Measurements from ENCODE around the gene ZNF827.
A peak's percentile ranks its signal among the peaks of the same experiment; 100 is the strongest.

Gene ZNF827

DNA sequence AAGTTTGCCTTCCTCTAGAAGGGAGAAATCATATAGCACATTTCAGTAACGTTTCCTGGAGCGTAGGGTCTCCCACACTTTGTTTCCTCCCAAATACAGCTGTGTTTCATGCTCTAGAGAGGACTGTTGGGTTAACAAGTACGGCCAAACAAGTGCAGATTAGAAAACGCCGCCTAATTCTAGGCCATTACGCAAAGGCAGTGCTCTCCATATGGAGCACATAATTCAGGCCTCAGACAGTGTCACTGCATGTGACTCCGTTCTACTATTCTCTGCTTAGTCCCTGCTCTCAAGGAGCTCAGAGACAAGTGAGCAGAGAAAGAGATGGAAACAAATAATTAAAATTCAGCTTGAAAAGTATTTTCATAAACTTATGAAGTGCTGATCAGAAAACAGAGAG, 11.6 kb downstream of the ZNF827 start:
- no peaks in the 10 kb centered on the region for H3K9me3 ChIP-seq
- no peaks in the 10 kb centered on the region for H3K36me3 ChIP-seq (replicated peaks)
- no peak overlapping the region for H3K4me3 ChIP-seq
- DNase-seq (ENCODE audit: low spot score in 2 of 2), result no peak
- H3K4me1 ChIP-seq, result peaks cover 4% of the 10 kb centered on the region; the same call in 1 of the 2 replicates
- no peaks in the 10 kb centered on the region for H3K27me3 ChIP-seq (ENCODE audit: low read depth)
- in situ Hi-C loops (cut with MboI; ENCODE audit: low sequenced_read_pairs), result no loop called here

DNA sequence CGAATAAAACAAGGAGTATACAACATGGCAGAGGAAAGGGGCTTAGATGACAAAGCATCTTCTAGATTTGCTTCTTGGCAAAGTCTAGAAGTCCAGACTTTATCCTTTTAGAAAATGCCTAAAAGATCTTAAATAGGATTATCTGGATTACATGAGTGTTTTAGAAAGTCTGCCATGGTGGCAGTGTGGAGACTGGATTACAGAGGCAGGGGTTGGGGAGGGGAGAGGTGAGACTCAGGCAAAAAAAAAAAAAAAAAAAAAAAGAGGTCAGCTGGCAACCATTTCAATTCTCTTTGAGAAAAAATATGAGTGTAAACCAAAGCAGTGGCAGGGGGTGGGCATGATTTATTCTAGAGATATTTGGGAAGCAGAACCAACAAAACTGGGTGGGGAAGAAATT, 17.4 kb downstream of the ZNF827 start:
- no peak for DNase-seq (ENCODE audit: low spot score in 2 of 2)
- Histone ChIP-seq H3K4me1 (peaks cover 4% of the 10 kb centered on the region; the same call in 1 of the 2 replicates), H3K4me3 (no peak overlapping the region), H3K36me3 (replicated peaks) (no peaks in the 10 kb centered on the region; the same call in 1 of the 2 replicates), H3K9me3 (no peaks in the 10 kb centered on the region), H3K27me3 (ENCODE audit: low read depth) (no peaks in the 10 kb centered on the region)
- in situ Hi-C loops (cut with MboI; ENCODE audit: low sequenced_read_pairs), result no loop called here

DNA sequence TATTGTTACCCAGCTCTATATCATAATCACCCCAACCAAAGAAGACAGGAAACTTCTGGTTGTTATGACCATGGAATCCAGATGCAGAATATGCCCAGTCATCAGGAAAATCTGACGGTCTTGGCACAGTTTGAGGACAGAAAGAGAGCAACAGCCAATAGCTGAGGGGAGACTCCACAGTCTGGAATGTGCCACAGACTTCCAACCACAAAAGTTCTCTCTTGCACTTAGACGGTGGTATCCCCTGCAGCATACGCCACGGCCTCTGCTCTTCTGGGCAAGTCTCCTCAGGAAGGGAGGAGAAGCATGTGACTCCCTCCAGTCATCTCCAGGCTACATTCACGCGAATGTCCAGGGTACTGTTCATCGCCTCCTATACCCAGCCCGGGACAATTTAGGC, 18.4 kb downstream of the ZNF827 start:
- H3K27me3 ChIP-seq (ENCODE audit: low read depth), result no peaks in the 10 kb centered on the region
- in situ Hi-C loops (cut with MboI; ENCODE audit: low sequenced_read_pairs), result no loop called here
- H3K36me3 ChIP-seq (replicated peaks), result no peaks in the 10 kb centered on the region; the same call in 1 of the 2 replicates
- peaks cover 4% of the 10 kb centered on the region; the same call in 1 of the 2 replicates for H3K4me1 ChIP-seq
- H3K4me3 ChIP-seq, result no peak overlapping the region
- DNase-seq (ENCODE audit: low spot score in 2 of 2), result no peak
- no peaks in the 10 kb centered on the region for H3K9me3 ChIP-seq

DNA sequence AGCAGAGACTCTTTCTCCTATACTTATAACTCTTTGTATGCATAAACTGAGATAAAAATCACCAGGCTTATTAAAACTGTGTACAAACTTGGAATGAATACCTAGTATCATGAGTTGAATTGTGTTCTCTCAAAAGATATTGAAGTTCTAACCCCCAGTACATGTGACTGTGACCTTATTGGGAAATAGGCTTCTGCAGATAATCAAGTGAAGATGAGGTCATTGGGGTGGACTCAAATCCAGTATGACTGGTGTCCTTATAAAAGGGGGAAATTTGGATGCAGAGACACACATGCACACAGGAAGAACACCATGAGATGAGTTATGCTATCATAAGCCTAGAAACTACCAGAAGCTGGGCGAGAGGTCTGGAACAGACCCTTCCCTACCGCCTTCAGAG, 26.2 kb downstream of the ZNF827 start:
- H3K9me3 ChIP-seq, result no peaks in the 10 kb centered on the region
- H3K27me3 ChIP-seq (ENCODE audit: low read depth), result no peaks in the 10 kb centered on the region
- DNase-seq (ENCODE audit: low spot score in 2 of 2), result no peak
- no peaks in the 10 kb centered on the region for H3K36me3 ChIP-seq (replicated peaks)
- in situ Hi-C loops (cut with MboI; ENCODE audit: low sequenced_read_pairs), result no loop called here
- peaks cover 3% of the 10 kb centered on the region; the same call in 1 of the 2 replicates for H3K4me1 ChIP-seq
- H3K4me3 ChIP-seq, result no peak overlapping the region

DNA sequence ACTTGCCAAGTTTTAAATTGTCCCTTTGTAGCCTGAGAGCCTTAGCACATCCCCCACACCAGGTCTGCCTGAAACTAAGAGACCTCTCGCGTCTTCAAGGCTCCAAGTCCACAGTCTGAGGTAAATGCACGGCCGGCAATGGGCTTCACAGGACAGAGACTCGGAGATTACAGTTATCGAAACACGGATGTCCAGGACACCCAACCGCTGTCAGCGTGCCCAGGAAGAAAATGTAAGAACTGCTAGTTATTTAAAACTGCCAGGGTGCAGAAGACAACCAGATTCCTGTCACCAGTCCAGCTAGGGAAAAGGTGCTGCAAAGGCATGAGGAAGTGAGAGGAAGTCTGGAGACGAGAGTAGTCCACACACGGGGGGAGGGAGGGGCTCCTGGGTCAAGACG, 28.9 kb downstream of the ZNF827 start:
- H3K27me3 ChIP-seq (ENCODE audit: low read depth), result no peaks in the 10 kb centered on the region
- peaks cover 14% of the 10 kb centered on the region for H3K4me1 ChIP-seq
- in situ Hi-C loops (cut with MboI; ENCODE audit: low sequenced_read_pairs), result no loop called here
- H3K4me3 ChIP-seq, result no peak overlapping the region
- H3K9me3 ChIP-seq, result no peaks in the 10 kb centered on the region
- no peaks in the 10 kb centered on the region; the same call in 1 of the 2 replicates for H3K36me3 ChIP-seq (replicated peaks)
- no peak for DNase-seq (ENCODE audit: low spot score in 2 of 2)

DNA sequence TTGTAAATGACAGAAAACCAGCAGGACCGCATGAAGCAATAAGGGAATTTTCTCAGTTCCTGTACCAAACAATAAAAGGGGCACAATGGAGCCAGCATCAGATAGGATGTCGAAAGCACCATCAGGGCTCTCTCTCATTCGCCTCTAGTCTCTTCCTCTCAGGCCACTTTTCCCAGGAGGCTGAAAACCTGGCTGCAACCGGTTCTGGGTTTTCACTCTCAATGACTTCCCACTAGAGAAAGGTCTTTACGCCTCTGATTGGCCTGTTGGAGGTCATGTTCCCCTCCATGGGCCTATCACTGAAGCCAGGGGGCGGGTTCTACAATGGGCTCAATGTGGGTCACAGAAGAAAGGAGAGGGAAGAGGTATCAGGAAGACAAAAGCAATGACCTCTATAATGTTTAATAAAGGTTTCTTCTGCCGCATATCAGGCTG, 29.3 kb downstream of the ZNF827 start:
- Histone ChIP-seq H3K27me3 (ENCODE audit: low read depth) (no peaks in the 10 kb centered on the region), H3K9me3 (no peaks in the 10 kb centered on the region), H3K4me1 (peaks cover 14% of the 10 kb centered on the region), H3K4me3 (no peak overlapping the region), H3K36me3 (replicated peaks) (no peaks in the 10 kb centered on the region; the same call in 1 of the 2 replicates)
- in situ Hi-C loops (cut with MboI; ENCODE audit: low sequenced_read_pairs), result no loop called here
- DNase-seq (ENCODE audit: low spot score in 2 of 2), result peak in 1 of 2 experiments; percentile 71

DNA sequence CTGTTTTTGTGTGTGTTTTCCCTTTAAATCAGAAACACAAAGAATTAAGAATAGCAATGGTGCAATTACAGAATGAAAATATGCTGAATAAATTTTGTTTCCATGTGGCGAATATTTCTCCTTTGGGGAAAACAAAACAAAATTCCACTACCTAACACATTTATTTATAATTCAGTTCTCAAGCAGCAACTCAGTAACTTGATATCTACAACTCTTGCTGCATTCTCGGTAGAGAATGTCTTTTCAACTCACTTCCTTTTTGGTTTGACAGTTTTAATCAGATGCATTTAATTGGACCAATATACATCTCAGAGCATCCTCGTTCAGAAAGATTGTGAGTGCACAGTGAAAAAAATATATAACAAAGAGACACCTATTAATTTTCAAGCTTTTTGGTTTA, 30.8 kb downstream of the ZNF827 start:
- no peak for DNase-seq (ENCODE audit: low spot score in 2 of 2)

DNA sequence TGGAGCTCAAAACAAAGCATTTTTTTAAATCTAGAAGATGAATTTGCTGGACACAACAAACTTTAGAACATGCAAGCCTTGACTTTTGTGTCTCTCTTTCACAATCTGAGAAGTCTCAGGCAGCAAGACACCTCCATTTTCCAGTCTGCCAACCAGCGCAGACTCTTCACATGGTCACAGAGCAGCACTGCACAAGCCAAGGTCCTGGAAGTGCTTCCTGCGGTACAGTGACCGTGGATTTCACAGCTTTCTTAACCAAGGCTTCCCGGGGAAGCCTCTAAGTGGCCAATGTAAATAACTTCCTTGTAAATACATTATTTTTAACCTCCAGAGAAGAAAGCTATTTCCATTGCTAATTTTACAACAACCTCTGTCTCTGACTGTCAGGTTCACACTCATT, 31.2 kb downstream of the ZNF827 start:
- Histone ChIP-seq H3K27me3 (ENCODE audit: low read depth) (no peaks in the 10 kb centered on the region), H3K9me3 (no peaks in the 10 kb centered on the region), H3K36me3 (replicated peaks) (peaks cover 5% of the 10 kb centered on the region; the same call in 1 of the 2 replicates), H3K4me3 (no peak overlapping the region), H3K4me1 (peaks cover 14% of the 10 kb centered on the region)
- no peak for DNase-seq (ENCODE audit: low spot score in 2 of 2)
- in situ Hi-C loops (cut with MboI; ENCODE audit: low sequenced_read_pairs), result no loop called here

More for the DNA sequence above, 30.8 kb downstream of the ZNF827 start:
- no peak overlapping the region for H3K4me3 ChIP-seq
- H3K36me3 ChIP-seq (replicated peaks), result peaks cover 1% of the 10 kb centered on the region; the same call in 1 of the 2 replicates
- peaks cover 14% of the 10 kb centered on the region for H3K4me1 ChIP-seq
- in situ Hi-C loops (cut with MboI; ENCODE audit: low sequenced_read_pairs), result no loop called here
- no peaks in the 10 kb centered on the region for H3K9me3 ChIP-seq
- no peaks in the 10 kb centered on the region for H3K27me3 ChIP-seq (ENCODE audit: low read depth)

DNA sequence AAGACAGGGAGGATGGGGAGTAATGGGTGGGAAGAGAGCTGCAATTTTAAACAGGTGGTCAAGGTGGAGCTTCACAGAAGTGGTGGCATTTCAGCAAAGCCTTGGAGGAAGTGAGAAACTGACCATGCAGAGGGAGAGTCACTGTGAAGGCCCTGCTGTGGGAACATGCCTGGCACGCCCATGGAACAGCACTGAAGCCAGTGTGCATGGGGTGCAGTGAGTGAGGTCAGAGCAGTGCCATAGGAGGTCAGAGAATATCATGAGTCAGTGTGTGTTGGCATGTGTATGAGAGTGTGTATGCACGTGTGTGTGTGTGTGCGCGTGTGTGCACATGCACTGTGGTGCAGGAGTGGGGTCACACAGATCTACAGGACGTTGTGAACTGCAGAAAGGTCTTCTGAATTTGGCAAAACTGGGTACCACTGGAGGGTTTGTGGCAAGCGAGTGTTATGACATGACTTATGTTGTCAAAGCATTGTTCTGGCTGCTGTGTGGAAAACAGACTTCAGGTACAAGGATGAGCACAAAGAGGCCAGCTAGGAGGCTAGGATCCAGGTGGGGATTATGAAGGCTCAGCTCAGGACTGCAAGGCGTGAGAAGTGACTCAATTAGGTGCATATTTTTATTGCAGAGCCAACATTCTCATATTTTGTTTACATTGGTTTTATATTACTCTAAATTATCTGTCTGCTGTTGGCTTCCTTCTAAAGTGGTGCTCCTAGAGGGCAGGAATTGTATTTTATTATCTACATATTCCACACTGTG, 34.0 kb downstream of the ZNF827 start:
- peaks cover 13% of the 10 kb centered on the region for H3K36me3 ChIP-seq (replicated peaks)
- in situ Hi-C loops (cut with MboI; ENCODE audit: low sequenced_read_pairs), result no loop called here
- H3K4me1 ChIP-seq, result peaks cover 14% of the 10 kb centered on the region
- H3K27me3 ChIP-seq (ENCODE audit: low read depth), result no peaks in the 10 kb centered on the region
- no peak for DNase-seq (ENCODE audit: low spot score in 2 of 2)
- H3K4me3 ChIP-seq, result no peak overlapping the region
- no peaks in the 10 kb centered on the region for H3K9me3 ChIP-seq

DNA sequence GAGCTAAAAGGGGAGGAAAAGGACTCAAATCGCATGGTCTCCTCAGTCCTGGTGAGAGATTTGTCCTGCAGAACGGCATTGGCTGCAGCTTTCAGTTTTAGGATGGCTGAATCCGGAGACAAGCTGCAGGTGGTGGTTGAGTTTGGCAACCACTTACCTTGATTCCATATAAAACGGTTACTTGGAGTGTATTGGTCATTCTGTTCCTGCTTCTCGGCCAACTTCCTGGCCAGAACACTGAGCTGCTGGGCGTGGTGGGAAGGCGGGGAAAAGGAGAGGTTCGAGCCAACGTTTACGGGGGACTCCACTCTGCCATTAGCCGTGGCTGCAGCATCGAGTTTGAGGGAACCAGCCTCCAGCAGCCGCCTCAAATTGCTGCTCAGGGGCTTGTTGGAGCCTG, 36.1 kb downstream of the ZNF827 start:
- no peaks in the 10 kb centered on the region for H3K9me3 ChIP-seq
- no peaks in the 10 kb centered on the region for H3K27me3 ChIP-seq (ENCODE audit: low read depth)
- peaks cover 13% of the 10 kb centered on the region for H3K36me3 ChIP-seq (replicated peaks)
- DNase-seq (ENCODE audit: low spot score in 2 of 2), result no peak
- no peak overlapping the region for H3K4me3 ChIP-seq
- peaks cover 11% of the 10 kb centered on the region for H3K4me1 ChIP-seq
- in situ Hi-C loops (cut with MboI; ENCODE audit: low sequenced_read_pairs), result no loop called here

DNA sequence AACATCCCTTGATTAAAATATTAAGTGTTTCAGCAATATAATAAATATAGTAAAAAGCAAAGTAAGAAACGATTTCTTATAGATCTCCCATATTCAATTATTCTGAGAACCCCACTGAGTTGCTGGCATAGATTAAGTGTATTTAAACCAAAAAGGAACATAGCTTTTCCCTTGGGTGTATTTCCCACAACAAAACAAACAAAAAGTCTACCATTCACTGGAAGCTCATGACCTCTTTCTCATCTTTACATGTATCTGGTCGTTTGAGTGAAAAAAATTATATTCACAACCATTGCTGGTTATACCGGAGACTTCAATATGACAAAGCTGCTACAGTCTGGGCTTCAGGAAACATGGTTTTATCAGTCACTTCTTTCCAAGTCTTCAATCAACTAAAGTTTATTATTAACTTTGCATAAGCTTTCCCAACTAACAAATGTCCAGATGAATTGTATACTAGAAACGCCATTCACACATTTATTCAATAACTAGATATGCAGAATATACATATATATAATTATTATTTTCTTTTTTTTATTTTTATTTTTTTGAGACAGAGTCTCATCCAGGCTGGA, 38.6 kb downstream of the ZNF827 start:
- no peak for DNase-seq (ENCODE audit: low spot score in 2 of 2)
- in situ Hi-C loops (cut with MboI; ENCODE audit: low sequenced_read_pairs), result no loop called here
- peaks cover 13% of the 10 kb centered on the region for H3K36me3 ChIP-seq (replicated peaks)
- H3K4me1 ChIP-seq, result no peaks in the 10 kb centered on the region; the same call in 1 of the 2 replicates
- H3K9me3 ChIP-seq, result no peaks in the 10 kb centered on the region
- H3K27me3 ChIP-seq (ENCODE audit: low read depth), result no peaks in the 10 kb centered on the region
- no peak overlapping the region for H3K4me3 ChIP-seq

DNA sequence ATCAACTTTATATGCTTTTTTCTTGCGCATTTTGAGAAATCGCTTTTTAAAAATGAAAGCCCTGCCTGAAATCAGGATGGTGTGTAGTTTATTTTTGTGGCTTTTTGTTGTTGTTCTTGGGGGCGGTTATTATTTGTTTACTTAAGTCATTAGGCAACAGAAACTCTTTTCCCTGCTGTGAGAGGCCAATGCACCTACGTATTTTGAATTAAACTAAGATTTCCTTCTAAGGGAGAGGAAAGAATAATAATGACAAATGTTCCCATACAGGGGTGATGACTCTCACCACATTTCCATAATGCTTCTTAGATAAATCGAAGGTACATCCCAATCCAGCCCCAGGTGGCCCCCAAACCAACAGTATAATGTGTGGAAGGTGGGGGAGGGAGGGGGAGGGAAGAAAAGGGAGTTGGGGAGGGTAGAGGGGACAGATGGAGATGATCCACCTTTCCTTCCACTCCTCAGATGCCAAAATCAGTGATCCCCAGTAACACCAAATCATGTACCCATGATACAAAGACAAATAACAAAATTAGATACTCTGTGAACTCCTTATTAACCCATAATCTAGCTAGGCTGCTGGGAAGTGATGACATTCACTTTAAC, 39.6 kb downstream of the ZNF827 start:
- H3K36me3 ChIP-seq (replicated peaks), result peaks cover 13% of the 10 kb centered on the region

DNA sequence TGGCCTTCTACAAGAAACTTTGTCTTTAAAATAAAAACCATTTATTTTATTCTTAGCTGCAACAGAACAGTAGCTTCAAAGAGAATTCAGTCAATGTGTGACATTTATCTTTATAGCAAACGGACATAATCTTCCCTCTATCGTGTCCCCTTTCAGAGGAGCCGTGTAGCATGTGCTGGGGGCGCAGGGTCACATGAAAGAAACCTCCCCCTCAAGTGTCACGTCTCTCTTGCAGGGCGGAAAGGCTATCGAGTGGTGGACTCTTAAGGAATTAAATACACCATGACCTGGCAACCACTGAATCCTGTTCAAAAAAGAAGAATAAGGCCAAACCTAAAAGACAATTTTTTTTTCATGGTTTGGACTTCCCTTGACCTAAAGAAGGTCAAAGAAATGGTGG, 40.2 kb downstream of the ZNF827 start:
- Histone ChIP-seq H3K27me3 (ENCODE audit: low read depth) (no peaks in the 10 kb centered on the region), H3K9me3 (no peaks in the 10 kb centered on the region), H3K4me3 (no peak overlapping the region), H3K4me1 (peaks cover 6% of the 10 kb centered on the region; the same call in 1 of the 2 replicates), H3K36me3 (replicated peaks) (peaks cover 13% of the 10 kb centered on the region)
- in situ Hi-C loops (cut with MboI; ENCODE audit: low sequenced_read_pairs), result no loop called here
- no peak for DNase-seq (ENCODE audit: low spot score in 2 of 2)

More for the DNA sequence above, 39.6 kb downstream of the ZNF827 start:
- Histone ChIP-seq H3K4me1 (peaks cover 5% of the 10 kb centered on the region; the same call in 1 of the 2 replicates), H3K4me3 (no peak overlapping the region), H3K9me3 (no peaks in the 10 kb centered on the region), H3K27me3 (ENCODE audit: low read depth) (no peaks in the 10 kb centered on the region)
- no peak for DNase-seq (ENCODE audit: low spot score in 2 of 2)
- in situ Hi-C loops (cut with MboI; ENCODE audit: low sequenced_read_pairs), result no loop called here

DNA sequence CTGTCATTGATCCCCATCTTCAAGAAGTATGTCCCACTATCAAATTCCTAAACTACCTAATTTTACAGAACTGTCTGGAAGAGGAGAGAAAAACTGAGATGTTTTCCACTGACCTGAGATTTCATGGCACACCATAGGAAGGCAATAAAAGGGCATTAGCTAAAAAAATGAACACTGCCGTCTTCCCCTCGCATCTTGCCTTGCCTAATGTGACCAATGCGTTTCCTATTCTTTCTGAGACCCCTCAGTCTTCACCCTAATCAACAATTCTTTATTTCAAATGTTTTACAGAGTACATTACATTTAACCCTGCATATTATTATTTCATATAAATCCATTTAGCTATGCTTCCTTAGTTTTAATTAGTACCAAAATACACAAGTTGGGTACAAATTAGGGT, 43.6 kb downstream of the ZNF827 start:
- Histone ChIP-seq H3K4me3 (no peak overlapping the region), H3K27me3 (ENCODE audit: low read depth) (no peaks in the 10 kb centered on the region), H3K9me3 (no peaks in the 10 kb centered on the region), H3K4me1 (peaks cover 6% of the 10 kb centered on the region; the same call in 1 of the 2 replicates), H3K36me3 (replicated peaks) (no peaks in the 10 kb centered on the region; the same call in 1 of the 2 replicates)
- no peak for DNase-seq (ENCODE audit: low spot score in 2 of 2)
- in situ Hi-C loops (cut with MboI; ENCODE audit: low sequenced_read_pairs), result no loop called here

Data from HAP-1 (cell line).